Brain microvascular endothelial cell (primary cell): Measurements from ENCODE around the gene ISG20.

ENCODE experiments used
- DNase-seq: peaks from one replicate; pipeline ENCODE4 v3.0.0-alpha.2; 2020
- H3K27ac ChIP-seq: fragments of 250-450 bp; sonication (Bioruptor Pico); 2 replicates; pipeline ENCODE4 v1.5.1; 2020; ENCODE audit warnings: mild to moderate bottlenecking, moderate library complexity
- H3K27me3 ChIP-seq: fragments of 250-450 bp; sonication (Bioruptor Pico); replicated peaks from 2 replicates; pipeline ENCODE4 v1.5.1; 2020; ENCODE audit warnings: mild to moderate bottlenecking
- H3K36me3 ChIP-seq: fragments of 250-450 bp; sonication (Bioruptor Pico); replicated peaks from 2 replicates; pipeline ENCODE4 v1.5.1; 2020; ENCODE audit warnings: mild to moderate bottlenecking
- H3K4me3 ChIP-seq: 2 replicates; pipeline ENCODE4 v1.5.1; 2011; ENCODE audit warnings: low read depth, mild to moderate bottlenecking, control low read depth, low read length, moderate library complexity
- CTCF ChIP-seq: IDR thresholded peaks from 2 replicates; pipeline ENCODE4 v1.5.1; 2011; ENCODE audit warnings: low read depth, mild to moderate bottlenecking, moderate library complexity, low read length, control low read depth, inconsistent platforms; ENCODE audit errors: missing control alignments
- in situ Hi-C: cut with HindIII; loops from 2 replicates; pipeline ENCODE4 v1.10.0; 2017; ENCODE audit warnings: low sequenced_read_pairs, low pct_ligation_motif_present

The ISG20 gene

GRCh38 chr15:88686166-88686565, 47.4 kb downstream of the ISG20 start:
- Histone ChIP-seq H3K27me3 (no peaks in the 10 kb centered on the region), H3K27ac (no peak overlapping the region), H3K36me3 (no peaks in the 10 kb centered on the region), H3K4me3 (no peak overlapping the region)
- no peak for DNase-seq
- TF ChIP-seq CTCF: no peak
- in situ Hi-C loops: no loop called here

- Histone ChIP-seq H3K36me3 (no peaks in the 10 kb centered on the region), H3K27me3 (no peaks in the 10 kb centered on the region), H3K4me3 (no peak overlapping the region), H3K27ac (no peak overlapping the region)
- no peak for DNase-seq
- no peak for TF ChIP-seq CTCF
- in situ Hi-C loops: no loop called here
These were observed 49.6 kb downstream of the ISG20 start for GRCh38 chr15:88688394-88688933.

GRCh38 chr15:88690331-88690730, 51.5 kb downstream of the ISG20 start:
- no peak overlapping the region for H3K27ac ChIP-seq
- no peak overlapping the region for H3K4me3 ChIP-seq
- H3K27me3 ChIP-seq: no peaks in the 10 kb centered on the region
- TF ChIP-seq CTCF: peak; percentile 17
- no peak for DNase-seq
- H3K36me3 ChIP-seq: no peaks in the 10 kb centered on the region
- in situ Hi-C loops: no loop called here

- in situ Hi-C loops: no loop called here
- Histone ChIP-seq H3K27me3 (peaks cover 4% of the 10 kb centered on the region), H3K4me3 (no peak overlapping the region), H3K27ac (no peak overlapping the region), H3K36me3 (no peaks in the 10 kb centered on the region)
- DNase-seq: no peak
- TF ChIP-seq CTCF: no peak
These were observed 54.4 kb downstream of the ISG20 start for GRCh38 chr15:88693191-88693590.

- DNase-seq: peak; percentile 5
- no peak overlapping the region for H3K27ac ChIP-seq
- in situ Hi-C loops: no loop called here
- peaks cover 4% of the 10 kb centered on the region for H3K27me3 ChIP-seq
- H3K36me3 ChIP-seq: no peaks in the 10 kb centered on the region
- no peak overlapping the region for H3K4me3 ChIP-seq
- no peak for TF ChIP-seq CTCF
These were observed 56.3 kb downstream of the ISG20 start for GRCh38 chr15:88695101-88695500.

- H3K27me3 ChIP-seq: peaks cover 4% of the 10 kb centered on the region
- no peak for TF ChIP-seq CTCF
- in situ Hi-C loops: no loop called here
- H3K27ac ChIP-seq: no peak overlapping the region
- DNase-seq: no peak
- no peak overlapping the region for H3K4me3 ChIP-seq
- no peaks in the 10 kb centered on the region for H3K36me3 ChIP-seq
These were observed 57.0 kb downstream of the ISG20 start for GRCh38 chr15:88695691-88696251.
